SK-N-SH (cell line): ENCODE measurements around the gene PLCB1. TPM values are rescaled to one million over a fixed set of nuclear protein-coding genes. Genes with fewer than 3 reads are reported as not detected.

Source experiments
- CTCF ChIA-PET: fragments of 300-600, 350-600 bp; formaldehyde crosslinking; extraction: SDS; loops from one replicate; lab custom pipeline; 2021; lab: Yijun Ruan, JAX
- POLR2A ChIA-PET: fragments of 350-600 bp; sonication (Branson Sonifier 250); formaldehyde crosslinking; extraction: SDS; loops from one replicate; lab custom pipeline; 2020; ENCODE audit warnings: antibody characterized with exemption, inconsistent platforms; lab: Yijun Ruan, JAX
- DNase-seq: peaks from one replicate; pipeline ENCODE4 v3.0.0; 2012
- H2AFZ ChIP-seq: fragments of 200-600 bp; sonication (generic); 2 replicates; pipeline ENCODE4 v1.8.1; 2016; ENCODE audit warnings: antibody characterized with exemption, mild to moderate bottlenecking, low read depth
- H3F3A ChIP-seq: fragments of 200-600 bp; sonication (generic); replicated peaks from 2 replicates; pipeline ENCODE3; 2016; ENCODE audit warnings: antibody characterized with exemption, mild to moderate bottlenecking; ENCODE audit not compliant: insufficient read depth
- H3K27ac ChIP-seq, 2 experiments: fragments of 200-500 bp in 1 of 2; fragments of 200-600 bp in 1 of 2; sonication (Bioruptor generic) in 1 of 2; sonication (generic), shearing (Covaris generic) in 1 of 2; 2 replicates each; pipeline versions ENCODE4 v1.5.1 to v1.6.1; 2014 to 2016; ENCODE audit warnings: low read depth in 2 of 2, inconsistent platforms in 1 of 2, low read length in 1 of 2, mild to moderate bottlenecking in 1 of 2, mixed read lengths in 1 of 2
- H3K27me3 ChIP-seq: fragments of 200-600 bp; sonication (generic), shearing (Covaris generic); 2 replicates; pipeline ENCODE4 v1.6.1; 2016; ENCODE audit warnings: mixed run types; ENCODE audit not compliant: insufficient read depth
- H3K36me3 ChIP-seq, 2 experiments: fragments of 200-500 bp in 1 of 2; fragments of 200-600 bp in 1 of 2; sonication (Bioruptor generic) in 1 of 2; sonication (generic) in 1 of 2; replicated peaks in 1 of 2; 2 replicates each; pipeline versions ENCODE3 to v1.5.1; 2014 to 2016; ENCODE audit warnings: low read length in 1 of 2, mild to moderate bottlenecking in 1 of 2; ENCODE audit not compliant: insufficient read depth in 2 of 2, control insufficient read depth in 1 of 2
- H3K4me1 ChIP-seq, 2 experiments: fragments of 200-500 bp in 1 of 2; fragments of 200-600 bp in 1 of 2; sonication (Bioruptor generic) in 1 of 2; sonication (generic), shearing (Covaris generic) in 1 of 2; 2 replicates each; pipeline versions ENCODE4 v1.5.1 to v1.6.1; 2014 to 2016; ENCODE audit warnings: low read depth in 1 of 2, low read length in 1 of 2, mixed run types in 1 of 2; ENCODE audit not compliant: insufficient read depth in 2 of 2, control insufficient read depth in 1 of 2
- H3K4me2 ChIP-seq: fragments of 200-600 bp; sonication (generic), shearing (Covaris generic); 2 replicates; pipeline ENCODE4 v1.6.1; 2017; ENCODE audit warnings: mixed run types
- H3K4me3 ChIP-seq, 2 experiments: fragments of 200-500 bp in 1 of 2; fragments of 200-600 bp in 1 of 2; sonication (Bioruptor generic) in 1 of 2; sonication (generic), shearing (Covaris generic) in 1 of 2; 2 replicates each; pipeline versions ENCODE4 v1.5.1 to v1.8.1; 2014 to 2016; ENCODE audit warnings: low read depth in 2 of 2, inconsistent platforms in 1 of 2, low read length in 1 of 2, mild to moderate bottlenecking in 1 of 2, mixed read lengths in 1 of 2, moderate library complexity in 1 of 2
- H3K79me2 ChIP-seq: fragments of 200-600 bp; sonication (generic); 2 replicates; pipeline ENCODE4 v1.8.1; 2017; ENCODE audit warnings: mild to moderate bottlenecking; ENCODE audit not compliant: insufficient read depth
- H3K9ac ChIP-seq: fragments of 200-600 bp; sonication (generic); 2 replicates; pipeline ENCODE4 v1.6.1; 2017; ENCODE audit warnings: mixed run types
- H3K9me2 ChIP-seq: fragments of 200-600 bp; sonication (generic); 2 replicates; pipeline ENCODE4 v1.6.1; 2017; ENCODE audit warnings: mixed run types
- H3K9me3 ChIP-seq: fragments of 200-600 bp; sonication (generic); 2 replicates; pipeline ENCODE4 v1.6.1; 2017; ENCODE audit warnings: mixed run types, mild to moderate bottlenecking, moderate library complexity
- H4K20me1 ChIP-seq: fragments of 200-600 bp; sonication (generic); 2 replicates; pipeline ENCODE4 v1.6.1; 2017; ENCODE audit warnings: mild to moderate bottlenecking, mixed run types; ENCODE audit not compliant: insufficient read depth
- CHD2 ChIP-seq: fragments of 150-350 bp; IDR thresholded peaks from 2 replicates; pipeline ENCODE4 v1.6.1; 2018; ENCODE audit warnings: low read length; ENCODE audit not compliant: partially characterized antibody
- EP300 ChIP-seq, 2 experiments: IDR thresholded peaks; 2 replicates each; pipeline versions ENCODE4 v1.4.0 to v1.6.1; 2012; ENCODE audit warnings: borderline replicate concordance in 1 of 2, low read depth in 1 of 2, low read length in 1 of 2
- EZH2phosphoT487 ChIP-seq: fragments of 200-600 bp; sonication (generic); IDR thresholded peaks from 2 replicates; pipeline ENCODE4 v1.6.1; 2017; ENCODE audit warnings: low read depth, mixed run types, mild to moderate bottlenecking, antibody characterized with exemption, moderate library complexity, borderline replicate concordance
- FOXM1 ChIP-seq: IDR thresholded peaks from 2 replicates; pipeline ENCODE4 v1.4.0; 2012; ENCODE audit warnings: low read depth, mild to moderate bottlenecking
- GABPA ChIP-seq: IDR thresholded peaks from 2 replicates; pipeline ENCODE4 v1.4.0; 2012; ENCODE audit warnings: low read depth, mild to moderate bottlenecking
- JUND ChIP-seq: IDR thresholded peaks from 2 replicates; pipeline ENCODE4 v1.4.0; 2012
- MEF2A ChIP-seq: IDR thresholded peaks from 2 replicates; pipeline ENCODE4 v1.4.0; 2012; ENCODE audit warnings: low read depth, borderline replicate concordance
- MXI1 ChIP-seq: IDR thresholded peaks from 2 replicates; pipeline ENCODE4 v1.6.1; 2012; ENCODE audit warnings: mild to moderate bottlenecking, low read depth, low read length, improper control_type of control experiment
- RCOR1 ChIP-seq: fragments of 150-350 bp; IDR thresholded peaks from 2 replicates; pipeline ENCODE4 v1.6.1; 2017; ENCODE audit warnings: antibody characterized with exemption, low read length
- RFX5 ChIP-seq: IDR thresholded peaks from 2 replicates; pipeline ENCODE4 v1.6.1; 2012; ENCODE audit warnings: mild to moderate bottlenecking, improper control_type of control experiment, low read length
- RXRA ChIP-seq: IDR thresholded peaks from 2 replicates; pipeline ENCODE4 v1.4.0; 2012; ENCODE audit warnings: low read depth, mild to moderate bottlenecking, borderline replicate concordance
- SMC3 ChIP-seq: IDR thresholded peaks from 2 replicates; pipeline ENCODE4 v1.6.1; 2012; ENCODE audit warnings: low read depth, low read length, improper control_type of control experiment
- TAF1 ChIP-seq: IDR thresholded peaks from 2 replicates; pipeline ENCODE4 v1.6.1; 2012; ENCODE audit warnings: low read depth, mild to moderate bottlenecking, low read length, moderate library complexity, borderline replicate concordance
- TCF12 ChIP-seq: IDR thresholded peaks from 2 replicates; pipeline ENCODE4 v1.4.0; 2012
- TEAD4 ChIP-seq: IDR thresholded peaks from 2 replicates; pipeline ENCODE4 v1.4.0; 2012; ENCODE audit warnings: mild to moderate bottlenecking, borderline replicate concordance; ENCODE audit not compliant: insufficient read depth
- WGBS: methylation state at CpG from one replicate; pipeline ENCODE4 v1.1.6; 2017; ENCODE audit warnings: low lambda C conversion rate; 5-methylcytosine and 5-hydroxymethylcytosine counted together
- polyA plus RNA-seq, 3 experiments: library from polyadenylated mRNA; depleted of rRNA; stranded (reverse); fragments of >200 nt; gene quantifications; 2 replicates each; pipeline ENCODE4 v1.2.3, GENCODE V29; 2012
- TF ChIP-seq, protein P1 (sequence below): IDR thresholded peaks from 2 replicates; pipeline ENCODE4 v1.4.0; 2012; ENCODE audit warnings: low read depth, borderline replicate concordance
- TF ChIP-seq, protein P2 (sequence below): IDR thresholded peaks from 2 replicates; pipeline ENCODE4 v1.6.1; 2012; ENCODE audit warnings: mild to moderate bottlenecking, low read depth, low read length, moderate library complexity
- TF ChIP-seq, protein P3 (sequence below): IDR thresholded peaks from 2 replicates; pipeline ENCODE4 v1.4.0; 2012; ENCODE audit warnings: low read depth
- TF ChIP-seq, protein P4 (sequence below): fragments of 150-350 bp; IDR thresholded peaks from 2 replicates; pipeline ENCODE4 v1.6.1; 2016; ENCODE audit warnings: mild to moderate bottlenecking, low read depth, low read length
- TF ChIP-seq, protein P5 (sequence below): fragments of 200-600 bp; sonication (generic); IDR thresholded peaks from 2 replicates; pipeline ENCODE4 v1.6.1; 2017; ENCODE audit warnings: antibody characterized with exemption, mild to moderate bottlenecking, moderate library complexity

The PLCB1 gene
- polyA plus RNA-seq, 1 of the 3 experiments (the other 2 are of a cell fraction) = 10.5 TPM

DNA sequence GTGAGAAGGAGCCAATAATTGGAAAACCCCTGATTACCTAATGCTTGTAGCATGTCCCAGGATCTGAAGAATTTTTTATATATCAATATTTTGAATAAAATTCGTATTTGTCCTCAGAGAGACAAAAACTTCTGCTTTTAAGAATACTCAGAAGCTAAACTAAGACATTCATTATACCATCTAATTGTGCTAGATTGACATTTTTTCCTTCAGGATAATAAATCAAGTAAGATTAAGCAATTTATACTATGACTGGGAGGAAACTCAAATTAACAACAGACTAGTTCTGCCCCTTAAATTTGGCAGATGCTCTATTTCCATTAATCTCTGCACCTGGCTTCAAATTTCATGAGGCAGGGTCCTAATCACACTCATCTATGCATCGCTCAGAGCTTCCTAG, 291.4 kb downstream of the PLCB1 start:
- no peaks in the 10 kb centered on the region for H4K20me1 ChIP-seq
- no peaks in the 10 kb centered on the region for H3F3A ChIP-seq
- H3K4me1 ChIP-seq = peaks cover 27 to 28% of the 10 kb centered on the region in 2 experiments; a peak in 3 of 4 replicates
- ChIA-PET POLR2A (no interaction called here), CTCF (interaction anchor here (1.0 to 1.3 kb wide), 2 partner anchors 10 to 487 kb away, joined by 3 to 5 read pairs; no protein-coding TSS in a partner anchor)
- no peaks in the 10 kb centered on the region for H3K9me2 ChIP-seq
- peak in 1 of 2 experiments; percentile 48; a peak in 1 of 4 replicates for TF ChIP-seq EP300 (IDR thresholded peaks at IDR 0.05; ENCODE audit: borderline replicate concordance in 1 of 2, low read depth in 1 of 2, low read length in 1 of 2)
- TF ChIP-seq, protein P1, sequence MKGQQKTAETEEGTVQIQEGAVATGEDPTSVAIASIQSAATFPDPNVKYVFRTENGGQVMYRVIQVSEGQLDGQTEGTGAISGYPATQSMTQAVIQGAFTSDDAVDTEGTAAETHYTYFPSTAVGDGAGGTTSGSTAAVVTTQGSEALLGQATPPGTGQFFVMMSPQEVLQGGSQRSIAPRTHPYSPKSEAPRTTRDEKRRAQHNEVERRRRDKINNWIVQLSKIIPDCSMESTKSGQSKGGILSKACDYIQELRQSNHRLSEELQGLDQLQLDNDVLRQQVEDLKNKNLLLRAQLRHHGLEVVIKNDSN = no peak
- TF ChIP-seq, protein P2, sequence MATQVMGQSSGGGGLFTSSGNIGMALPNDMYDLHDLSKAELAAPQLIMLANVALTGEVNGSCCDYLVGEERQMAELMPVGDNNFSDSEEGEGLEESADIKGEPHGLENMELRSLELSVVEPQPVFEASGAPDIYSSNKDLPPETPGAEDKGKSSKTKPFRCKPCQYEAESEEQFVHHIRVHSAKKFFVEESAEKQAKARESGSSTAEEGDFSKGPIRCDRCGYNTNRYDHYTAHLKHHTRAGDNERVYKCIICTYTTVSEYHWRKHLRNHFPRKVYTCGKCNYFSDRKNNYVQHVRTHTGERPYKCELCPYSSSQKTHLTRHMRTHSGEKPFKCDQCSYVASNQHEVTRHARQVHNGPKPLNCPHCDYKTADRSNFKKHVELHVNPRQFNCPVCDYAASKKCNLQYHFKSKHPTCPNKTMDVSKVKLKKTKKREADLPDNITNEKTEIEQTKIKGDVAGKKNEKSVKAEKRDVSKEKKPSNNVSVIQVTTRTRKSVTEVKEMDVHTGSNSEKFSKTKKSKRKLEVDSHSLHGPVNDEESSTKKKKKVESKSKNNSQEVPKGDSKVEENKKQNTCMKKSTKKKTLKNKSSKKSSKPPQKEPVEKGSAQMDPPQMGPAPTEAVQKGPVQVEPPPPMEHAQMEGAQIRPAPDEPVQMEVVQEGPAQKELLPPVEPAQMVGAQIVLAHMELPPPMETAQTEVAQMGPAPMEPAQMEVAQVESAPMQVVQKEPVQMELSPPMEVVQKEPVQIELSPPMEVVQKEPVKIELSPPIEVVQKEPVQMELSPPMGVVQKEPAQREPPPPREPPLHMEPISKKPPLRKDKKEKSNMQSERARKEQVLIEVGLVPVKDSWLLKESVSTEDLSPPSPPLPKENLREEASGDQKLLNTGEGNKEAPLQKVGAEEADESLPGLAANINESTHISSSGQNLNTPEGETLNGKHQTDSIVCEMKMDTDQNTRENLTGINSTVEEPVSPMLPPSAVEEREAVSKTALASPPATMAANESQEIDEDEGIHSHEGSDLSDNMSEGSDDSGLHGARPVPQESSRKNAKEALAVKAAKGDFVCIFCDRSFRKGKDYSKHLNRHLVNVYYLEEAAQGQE = no peak
- no peak overlapping the region for H3K4me3 ChIP-seq
- H3K9ac ChIP-seq = no peak overlapping the region
- H3K79me2 ChIP-seq = no peaks in the 10 kb centered on the region
- peak overlapping the region; percentile 29; the same call in 1 of the 2 replicates for H3K4me2 ChIP-seq
- no peak overlapping the region for H2AFZ ChIP-seq
- DNase-seq = no peak
- no peaks in the 10 kb centered on the region for H3K27me3 ChIP-seq
- WGBS = 75% methylated on average over 2 of the region's 2 CpGs
- no peaks in the 10 kb centered on the region for H3K9me3 ChIP-seq
- no peaks in the 10 kb centered on the region for H3K36me3 ChIP-seq
- peak overlapping the region in 1 of 2 experiments; percentile 50; a peak in 2 of 4 replicates for H3K27ac ChIP-seq

DNA sequence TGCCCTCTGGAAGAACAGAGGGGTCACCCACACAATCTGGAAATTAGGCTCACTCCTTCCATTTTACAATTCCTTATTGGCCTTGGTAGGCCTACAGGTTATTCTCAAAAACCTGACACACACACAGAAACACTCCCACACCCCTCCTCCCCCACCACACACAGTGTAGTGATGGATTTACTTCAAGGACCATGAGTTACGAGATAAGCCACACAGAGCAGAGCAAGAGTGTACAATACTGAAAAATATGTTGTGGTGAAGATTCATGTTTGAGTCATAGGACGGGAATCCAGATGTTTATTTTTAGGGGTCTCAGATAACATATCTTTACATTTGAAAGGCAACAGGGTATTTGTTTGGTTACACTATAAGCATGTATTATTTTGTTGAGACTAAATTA, 291.9 kb downstream of the PLCB1 start:
- H3K9me3 ChIP-seq = no peaks in the 10 kb centered on the region
- H3K4me2 ChIP-seq = peak overlapping the region; percentile 29; the same call in 1 of the 2 replicates
- H3K9ac ChIP-seq = no peak overlapping the region
- 34% methylated on average over 2 of the region's 2 CpGs for WGBS
- peak overlapping the region in 1 of 2 experiments; percentile 30; a peak in 2 of 4 replicates for H3K27ac ChIP-seq
- no peaks in the 10 kb centered on the region for H3K9me2 ChIP-seq
- H3K36me3 ChIP-seq = no peaks in the 10 kb centered on the region
- H3K4me1 ChIP-seq = peaks cover 27 to 28% of the 10 kb centered on the region in 2 experiments; a peak in 3 of 4 replicates
- H3F3A ChIP-seq = no peaks in the 10 kb centered on the region
- ChIA-PET CTCF (interaction anchor here (1.0 to 1.3 kb wide), 2 partner anchors 11 to 487 kb away, joined by 3 to 5 read pairs; no protein-coding TSS in a partner anchor), POLR2A (no interaction called here)
- H3K4me3 ChIP-seq = no peak overlapping the region
- DNase-seq = no peak
- H4K20me1 ChIP-seq = no peaks in the 10 kb centered on the region
- H2AFZ ChIP-seq = no peak overlapping the region
- no peaks in the 10 kb centered on the region for H3K79me2 ChIP-seq
- no peaks in the 10 kb centered on the region for H3K27me3 ChIP-seq
- TF ChIP-seq TEAD4 = no peak
- TF ChIP-seq TCF12 = peak; percentile 70
- TF ChIP-seq EZH2phosphoT487 = no peak
- TF ChIP-seq EP300 (IDR thresholded peaks at IDR 0.05; ENCODE audit: borderline replicate concordance in 1 of 2, low read depth in 1 of 2, low read length in 1 of 2) = peak in 1 of 2 experiments; percentile 26; a peak in 1 of 4 replicates
- TF ChIP-seq, protein P3, sequence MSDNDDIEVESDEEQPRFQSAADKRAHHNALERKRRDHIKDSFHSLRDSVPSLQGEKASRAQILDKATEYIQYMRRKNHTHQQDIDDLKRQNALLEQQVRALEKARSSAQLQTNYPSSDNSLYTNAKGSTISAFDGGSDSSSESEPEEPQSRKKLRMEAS = no peak
- no peak for TF ChIP-seq RFX5
- no peak for TF ChIP-seq MXI1
- TF ChIP-seq JUND = peak; percentile 53
- no peak for TF ChIP-seq GABPA
- no peak for TF ChIP-seq CHD2
- no peak for TF ChIP-seq SMC3
- no peak for TF ChIP-seq TAF1
- TF ChIP-seq FOXM1 = no peak
- TF ChIP-seq, protein P4, sequence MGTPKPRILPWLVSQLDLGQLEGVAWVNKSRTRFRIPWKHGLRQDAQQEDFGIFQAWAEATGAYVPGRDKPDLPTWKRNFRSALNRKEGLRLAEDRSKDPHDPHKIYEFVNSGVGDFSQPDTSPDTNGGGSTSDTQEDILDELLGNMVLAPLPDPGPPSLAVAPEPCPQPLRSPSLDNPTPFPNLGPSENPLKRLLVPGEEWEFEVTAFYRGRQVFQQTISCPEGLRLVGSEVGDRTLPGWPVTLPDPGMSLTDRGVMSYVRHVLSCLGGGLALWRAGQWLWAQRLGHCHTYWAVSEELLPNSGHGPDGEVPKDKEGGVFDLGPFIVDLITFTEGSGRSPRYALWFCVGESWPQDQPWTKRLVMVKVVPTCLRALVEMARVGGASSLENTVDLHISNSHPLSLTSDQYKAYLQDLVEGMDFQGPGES = no peak
- TF ChIP-seq, protein P5, sequence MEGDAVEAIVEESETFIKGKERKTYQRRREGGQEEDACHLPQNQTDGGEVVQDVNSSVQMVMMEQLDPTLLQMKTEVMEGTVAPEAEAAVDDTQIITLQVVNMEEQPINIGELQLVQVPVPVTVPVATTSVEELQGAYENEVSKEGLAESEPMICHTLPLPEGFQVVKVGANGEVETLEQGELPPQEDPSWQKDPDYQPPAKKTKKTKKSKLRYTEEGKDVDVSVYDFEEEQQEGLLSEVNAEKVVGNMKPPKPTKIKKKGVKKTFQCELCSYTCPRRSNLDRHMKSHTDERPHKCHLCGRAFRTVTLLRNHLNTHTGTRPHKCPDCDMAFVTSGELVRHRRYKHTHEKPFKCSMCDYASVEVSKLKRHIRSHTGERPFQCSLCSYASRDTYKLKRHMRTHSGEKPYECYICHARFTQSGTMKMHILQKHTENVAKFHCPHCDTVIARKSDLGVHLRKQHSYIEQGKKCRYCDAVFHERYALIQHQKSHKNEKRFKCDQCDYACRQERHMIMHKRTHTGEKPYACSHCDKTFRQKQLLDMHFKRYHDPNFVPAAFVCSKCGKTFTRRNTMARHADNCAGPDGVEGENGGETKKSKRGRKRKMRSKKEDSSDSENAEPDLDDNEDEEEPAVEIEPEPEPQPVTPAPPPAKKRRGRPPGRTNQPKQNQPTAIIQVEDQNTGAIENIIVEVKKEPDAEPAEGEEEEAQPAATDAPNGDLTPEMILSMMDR = no peak
- TF ChIP-seq RXRA = no peak; the same call in 1 of the 2 replicates
- no peak; the same call in 1 of the 2 replicates for TF ChIP-seq MEF2A
- TF ChIP-seq RCOR1 = no peak
